Activated B cell treated with CpG ODN at 0.5 μM for 24 hours (primary cell): ENCODE data around the gene SSBP1. TPM values are rescaled to one million over a fixed set of nuclear protein-coding genes. Genes with fewer than 3 reads are reported as not detected.

Experiments
- ATAC-seq: fragments of 200-7000 bp; cut with Tn5 transposase; one replicate; pipeline ENCODE4 v1.10.0; 2021; ENCODE audit warnings: low read depth, mild to moderate bottlenecking, moderate library complexity
- CTCF ChIA-PET: fragments of 350-600 bp; sonication (Branson Sonifier 250); formaldehyde crosslinking; loops from one replicate; lab custom pipeline; 2021; ENCODE audit warnings: antibody characterized with exemption; lab: Charles Lee
- POLR2A ChIA-PET: fragments of 350-600 bp; sonication (Branson Sonifier 250); formaldehyde crosslinking; loops from one replicate; lab custom pipeline; 2021; ENCODE audit warnings: antibody characterized with exemption; lab: Charles Lee
- DNase-seq: peaks from one replicate; pipeline ENCODE4 v3.0.0; 2022
- H3K27ac Mint-ChIP-seq: one replicate; pipeline ENCODE4 v1.8.0; 2020; ENCODE audit warnings: mixed read lengths
- H3K27me3 Mint-ChIP-seq: one replicate; pipeline ENCODE4 v1.8.0; 2021; ENCODE audit warnings: mixed read lengths
- H3K36me3 Mint-ChIP-seq: one replicate; pipeline ENCODE4 v1.8.0; 2021; ENCODE audit warnings: low read depth, mixed read lengths
- H3K4me1 Mint-ChIP-seq: one replicate; pipeline ENCODE4 v1.8.0; 2021; ENCODE audit warnings: mixed read lengths
- H3K4me3 Mint-ChIP-seq: one replicate; pipeline ENCODE4 v1.8.0; 2020; ENCODE audit warnings: mild to moderate bottlenecking, mixed read lengths
- H3K9me3 Mint-ChIP-seq: one replicate; pipeline ENCODE4 v1.8.0; 2020; ENCODE audit warnings: mixed read lengths
- CTCF ChIP-seq: fragments of 200-600 bp; IDR thresholded peaks from one replicate; pipeline ENCODE4 v1.8.0; 2022; ENCODE audit warnings: antibody characterized with exemption, mild to moderate bottlenecking
- intact Hi-C: fragments of 100-400 bp; cut with micrococcal nuclease; formaldehyde crosslinking; loops from one replicate; pipeline ENCODE4 v1.15.1; 2024
- total RNA-seq: library from RNA; stranded (reverse); gene quantifications from 2 replicates; pipeline ENCODE4 v1.2.3, GENCODE V29; 2022

SSBP1 gene
- total RNA-seq, 1 donor from 2014 or later = 122 TPM

GRCh38 chr7:141700296-141700847, 37.8 kb upstream of the SSBP1 start:
- H3K4me1 Mint-ChIP-seq = peaks cover 62% of the 10 kb centered on the region
- H3K27me3 Mint-ChIP-seq = no peaks in the 10 kb centered on the region
- H3K36me3 Mint-ChIP-seq = peaks cover 12% of the 10 kb centered on the region
- peak overlapping the region; percentile 77 for H3K27ac Mint-ChIP-seq
- H3K9me3 Mint-ChIP-seq = no peaks in the 10 kb centered on the region
- peak overlapping the region; percentile 85 for H3K4me3 Mint-ChIP-seq
- no peak for TF ChIP-seq CTCF
- ChIA-PET CTCF (interaction anchor here (2.6 to 3.4 kb wide), 2 partner anchors 38 to 46 kb away, joined by 9 to 17 read pairs; partner anchors contain the start of gene SSBP1), POLR2A (interaction anchor here (0.9 to 5.2 kb wide), 2 partner anchors 37 to 51 kb away, joined by 4 to 56 read pairs; partner anchors contain the start of gene SSBP1)
- intact Hi-C loops = loop anchor here (2.0 kb wide), 2 partner anchors 18 to 776 kb away; partner anchors contain the start of gene BRAF
- no peak for DNase-seq
- no peak for ATAC-seq

- Mint-ChIP-seq H3K27ac (peak overlapping the region; percentile 77), H3K9me3 (no peaks in the 10 kb centered on the region), H3K4me3 (peak overlapping the region; percentile 85), H3K4me1 (peaks cover 56% of the 10 kb centered on the region), H3K36me3 (peaks cover 6% of the 10 kb centered on the region), H3K27me3 (no peaks in the 10 kb centered on the region)
- no peak for TF ChIP-seq CTCF
- ChIA-PET POLR2A (interaction anchor here (0.9 to 5.2 kb wide), 3 partner anchors 37 to 52 kb away, joined by 3 to 56 read pairs (median 4); partner anchors contain the start of gene SSBP1), CTCF (interaction anchor here (1.1 to 3.4 kb wide), 3 partner anchors 37 to 47 kb away, joined by 3 to 17 read pairs (median 9); partner anchors contain the start of gene SSBP1)
- ATAC-seq = no peak
- intact Hi-C loops = loop anchor here (1.0 to 2.0 kb wide), 5 partner anchors 18 to 776 kb away; partner anchors contain the start of genes BRAF and SSBP1
- DNase-seq = peak; percentile 18
Measured at GRCh38 chr7:141700848-141701371, 37.2 kb upstream of the SSBP1 start.

GRCh38 chr7:141701489-141702046, 36.6 kb upstream of the SSBP1 start:
- Mint-ChIP-seq H3K27me3 (no peaks in the 10 kb centered on the region), H3K4me1 (peaks cover 50% of the 10 kb centered on the region)
- POLR2A ChIA-PET = interaction anchor here (1.0 to 5.2 kb wide), 3 partner anchors 36 to 53 kb away, joined by 3 to 56 read pairs (median 3); partner anchors contain the start of gene SSBP1

GRCh38 chr7:141702047-141702567, 36.1 kb upstream of the SSBP1 start, which contains the start of gene DENND11:
TSS of gene DENND11 (minus strand) at chr7:141702166. CDS start at chr7:141702153, 13 bp downstream.
- H3K4me3 Mint-ChIP-seq = peak within 1 kb of the TSS; percentile 85
- H3K27ac Mint-ChIP-seq = peak within 1 kb of the TSS; percentile 81
- ATAC-seq (peak; percentile 69), DNase-seq (peak; percentile 66)
- POLR2A ChIA-PET = interaction anchor here (0.6 to 5.2 kb wide), 4 partner anchors 36 to 54 kb away, joined by 3 to 56 read pairs (median 3); partner anchors contain the start of gene SSBP1
- H3K4me1 Mint-ChIP-seq = peaks cover 44% of the 10 kb centered on the region
- H3K27me3 Mint-ChIP-seq = no peaks in the 10 kb centered on the region
- TF ChIP-seq CTCF = no peak
- H3K36me3 Mint-ChIP-seq = no peaks in the 10 kb centered on the region
- H3K9me3 Mint-ChIP-seq = no peaks in the 10 kb centered on the region
- CTCF ChIA-PET = interaction anchor here (0.7 to 3.4 kb wide), 3 partner anchors 36 to 47 kb away, joined by 3 to 17 read pairs (median 4); partner anchors contain the start of gene SSBP1
- intact Hi-C loops = no loop called here

More at GRCh38 chr7:141701489-141702046, 36.6 kb upstream of the SSBP1 start:
- ATAC-seq (peak; percentile 89), DNase-seq (peak; percentile 69)
- H3K4me3 Mint-ChIP-seq = peak overlapping the region; percentile 85
- peak overlapping the region; percentile 75 for H3K27ac Mint-ChIP-seq
- no peaks in the 10 kb centered on the region for H3K9me3 Mint-ChIP-seq
- CTCF ChIA-PET = interaction anchor here (0.7 to 3.4 kb wide), 4 partner anchors 36 to 47 kb away, joined by 3 to 17 read pairs (median 6); partner anchors contain the start of gene SSBP1
- intact Hi-C loops = loop anchor here (1.0 to 2.0 kb wide), 5 partner anchors 19 to 777 kb away; partner anchors contain the start of genes BRAF and SSBP1
- no peak for TF ChIP-seq CTCF
- peaks cover 3% of the 10 kb centered on the region for H3K36me3 Mint-ChIP-seq
